Skeletal muscle satellite cell (primary cell): ENCODE measurements around the gene HOTAIR.
A peak's percentile ranks its signal among the peaks of the same experiment; 100 is the strongest.

Experiments
- H3K27me3 ChIP-seq: 2 replicates; pipeline ENCODE4 v1.7.0; 2013; ENCODE audit warnings: low read length; ENCODE audit not compliant: control insufficient read depth, insufficient read depth
- H3K36me3 ChIP-seq: 2 replicates; pipeline ENCODE4 v1.7.0; 2013; ENCODE audit warnings: mild to moderate bottlenecking, control low read depth, low read length; ENCODE audit not compliant: insufficient read depth
- H3K4me1 ChIP-seq: 2 replicates; pipeline ENCODE4 v1.7.0; 2013; ENCODE audit warnings: low read length; ENCODE audit not compliant: control insufficient read depth, insufficient read depth
- H3K4me2 ChIP-seq: 2 replicates; pipeline ENCODE4 v1.7.0; 2013; ENCODE audit warnings: mild to moderate bottlenecking, low read length
- H3K4me3 ChIP-seq: 2 replicates; pipeline ENCODE4 v1.7.0; 2013; ENCODE audit warnings: low read length
- H3K9ac ChIP-seq: 2 replicates; pipeline ENCODE4 v1.7.0; 2013; ENCODE audit warnings: mild to moderate bottlenecking, low read depth, low read length, moderate library complexity
- H3K9me3 ChIP-seq: replicated peaks from 2 replicates; pipeline ENCODE4 v1.7.0; 2013; ENCODE audit warnings: mild to moderate bottlenecking, control low read depth, low read length

The HOTAIR gene

DNA sequence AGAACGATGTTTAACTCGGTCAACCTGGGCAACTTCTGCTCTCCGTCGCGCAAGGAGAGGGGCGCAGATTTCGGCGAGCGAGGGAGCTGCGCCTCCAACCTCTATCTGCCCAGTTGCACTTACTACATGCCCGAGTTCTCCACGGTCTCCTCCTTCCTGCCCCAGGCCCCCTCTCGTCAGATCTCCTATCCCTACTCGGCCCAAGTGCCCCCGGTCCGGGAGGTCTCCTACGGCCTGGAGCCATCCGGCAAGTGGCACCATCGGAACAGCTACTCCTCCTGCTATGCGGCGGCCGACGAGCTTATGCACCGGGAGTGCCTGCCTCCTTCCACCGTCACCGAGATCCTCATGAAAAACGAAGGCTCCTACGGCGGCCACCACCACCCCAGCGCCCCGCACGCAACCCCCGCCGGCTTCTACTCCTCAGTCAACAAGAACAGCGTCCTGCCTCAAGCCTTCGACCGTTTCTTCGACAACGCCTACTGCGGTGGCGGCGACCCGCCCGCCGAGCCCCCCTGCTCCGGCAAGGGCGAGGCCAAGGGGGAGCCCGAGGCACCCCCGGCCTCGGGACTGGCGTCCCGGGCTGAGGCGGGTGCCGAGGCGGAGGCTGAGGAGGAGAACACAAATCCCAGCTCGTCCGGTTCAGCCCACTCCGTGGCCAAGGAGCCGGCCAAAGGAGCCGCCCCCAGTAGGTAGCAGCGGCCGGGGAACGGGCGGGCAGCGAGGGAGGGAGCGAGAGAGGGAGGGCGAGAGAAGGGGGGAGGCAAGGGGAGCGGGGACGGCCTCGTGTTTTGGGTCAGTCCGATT, 1.3 kb downstream of the HOTAIR start:
- H3K27me3 ChIP-seq = no peaks in the 10 kb centered on the region
- peaks cover 10% of the 10 kb centered on the region for H3K36me3 ChIP-seq
- no peaks in the 10 kb centered on the region for H3K9me3 ChIP-seq
- H3K4me2 ChIP-seq = peak overlapping the region; percentile 99
- H3K4me3 ChIP-seq = peak overlapping the region; percentile 94
- H3K9ac ChIP-seq = peak overlapping the region; percentile 95
- H3K4me1 ChIP-seq = peaks cover 60% of the 10 kb centered on the region

DNA sequence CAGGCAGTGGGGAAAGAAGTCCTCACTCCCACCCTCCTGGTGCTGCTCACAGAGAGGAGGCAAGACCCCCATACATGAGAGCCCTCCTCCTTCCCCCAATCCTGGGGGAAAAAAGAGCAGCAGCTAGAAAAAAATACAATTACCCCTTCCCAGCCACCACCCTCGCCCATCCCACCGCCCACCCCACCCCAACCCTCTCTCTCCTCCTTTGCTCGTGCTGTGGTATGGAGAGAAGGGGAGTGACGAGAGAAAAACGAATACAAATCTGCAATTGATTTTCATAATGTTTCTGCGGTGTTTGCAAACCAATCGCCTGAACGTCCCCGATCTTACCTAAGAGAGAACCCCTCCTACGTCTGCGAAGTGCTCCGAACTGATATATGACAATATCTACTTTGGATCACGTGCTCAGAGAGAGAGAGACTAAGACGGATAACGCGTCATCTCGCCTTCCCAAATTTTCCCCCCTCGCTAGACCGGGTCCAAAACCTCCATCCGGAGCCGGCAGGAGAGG, 2.0 kb downstream of the HOTAIR start, which contains the start of gene HOXC11:
TSS of gene HOXC11 (plus strand) at position 405 of the 514 bp plus-strand sequence. CDS start 116 bp downstream, outside the sequence.
- no peaks in the 10 kb centered on the region for H3K27me3 ChIP-seq
- H3K9ac ChIP-seq = peak within 1 kb of the TSS; percentile 95
- peaks cover 10% of the 10 kb centered on the region for H3K36me3 ChIP-seq
- peak within 1 kb of the TSS; percentile 94 for H3K4me3 ChIP-seq
- peaks cover 56% of the 10 kb centered on the region for H3K4me1 ChIP-seq
- H3K9me3 ChIP-seq = no peaks in the 10 kb centered on the region
- H3K4me2 ChIP-seq = peak within 1 kb of the TSS; percentile 99

DNA sequence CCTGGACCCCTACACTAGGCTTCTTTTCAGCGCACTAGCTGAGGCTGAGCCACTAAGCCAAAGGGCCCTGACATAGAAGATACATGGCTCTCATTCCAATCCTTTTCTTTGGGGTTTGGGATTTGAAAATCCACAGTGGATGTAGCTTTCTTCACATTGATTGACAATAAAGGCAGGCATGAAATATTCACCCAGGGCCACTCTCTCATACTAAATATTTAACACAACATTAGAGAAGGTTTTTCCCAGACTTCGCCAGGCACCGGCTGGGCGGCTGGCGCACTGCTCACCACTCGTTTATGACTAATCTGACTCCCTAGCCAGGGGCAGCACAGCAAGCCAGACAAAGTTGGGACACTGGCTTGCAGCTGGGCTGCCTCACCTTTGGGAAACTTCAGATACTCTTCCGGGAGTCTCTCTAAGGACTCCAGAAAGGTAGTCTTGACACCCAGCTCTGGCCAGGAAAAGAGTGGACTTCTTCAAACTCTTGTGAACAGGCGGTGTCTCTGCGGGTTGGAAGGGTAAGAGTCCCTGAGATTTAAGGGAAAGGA, 2.5 kb downstream of the HOTAIR start:
- H3K9me3 ChIP-seq = no peaks in the 10 kb centered on the region
- peak overlapping the region; percentile 99 for H3K4me2 ChIP-seq
- H3K4me3 ChIP-seq = peak overlapping the region; percentile 94

DNA sequence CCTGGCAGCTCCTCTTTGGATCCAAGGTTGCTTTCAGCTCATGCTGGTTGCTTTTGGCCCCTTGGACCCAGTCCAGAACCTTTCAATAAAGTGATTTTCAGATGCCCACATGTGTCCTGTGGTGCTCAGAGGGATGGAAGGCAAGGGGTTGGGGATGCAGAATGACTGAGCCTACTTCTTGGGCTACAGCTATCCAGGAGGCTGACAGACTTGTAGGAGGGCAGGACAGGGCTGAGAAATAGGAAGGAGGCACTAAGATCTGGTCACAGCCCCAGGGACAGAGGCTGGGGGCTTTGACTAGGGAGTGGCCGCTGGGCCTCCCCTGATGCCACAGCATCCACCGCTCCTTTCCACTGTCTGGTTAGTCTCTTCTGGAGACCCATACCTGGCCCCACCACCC, 3.1 kb downstream of the HOTAIR start:
- Histone ChIP-seq H3K9me3 (no peaks in the 10 kb centered on the region), H3K4me3 (peak overlapping the region; percentile 94), H3K9ac (peak overlapping the region; percentile 95), H3K27me3 (no peaks in the 10 kb centered on the region), H3K36me3 (peaks cover 10% of the 10 kb centered on the region), H3K4me2 (peak overlapping the region; percentile 99), H3K4me1 (peaks cover 45% of the 10 kb centered on the region)

More for the DNA sequence above, 2.5 kb downstream of the HOTAIR start:
- peaks cover 50% of the 10 kb centered on the region for H3K4me1 ChIP-seq
- H3K36me3 ChIP-seq = peaks cover 10% of the 10 kb centered on the region
- H3K27me3 ChIP-seq = no peaks in the 10 kb centered on the region
- peak overlapping the region; percentile 95 for H3K9ac ChIP-seq

DNA sequence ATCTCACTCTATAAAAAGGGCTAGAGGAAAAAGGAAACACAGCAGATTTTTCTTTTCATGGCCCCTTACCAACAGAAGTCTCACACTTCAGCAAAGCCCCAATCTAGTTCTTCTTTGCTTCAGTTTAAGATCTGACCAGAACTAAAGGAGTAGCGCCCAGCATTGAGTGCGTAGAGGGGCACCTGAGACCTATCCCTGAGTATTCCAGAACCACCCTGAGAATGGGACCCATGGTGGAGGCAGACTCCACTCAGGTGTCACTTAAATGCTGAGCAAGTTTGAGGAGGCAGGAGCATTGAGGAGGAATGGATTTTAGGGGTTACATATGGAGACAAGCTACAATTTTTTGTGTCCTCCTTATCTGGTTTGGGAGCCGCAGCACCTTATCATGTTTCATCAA, 3.6 kb downstream of the HOTAIR start:
- Histone ChIP-seq H3K4me3 (no peak overlapping the region), H3K4me1 (peaks cover 39% of the 10 kb centered on the region), H3K4me2 (peak overlapping the region; percentile 99), H3K9me3 (no peaks in the 10 kb centered on the region), H3K36me3 (peaks cover 8% of the 10 kb centered on the region), H3K27me3 (no peaks in the 10 kb centered on the region), H3K9ac (peak overlapping the region; percentile 95)

DNA sequence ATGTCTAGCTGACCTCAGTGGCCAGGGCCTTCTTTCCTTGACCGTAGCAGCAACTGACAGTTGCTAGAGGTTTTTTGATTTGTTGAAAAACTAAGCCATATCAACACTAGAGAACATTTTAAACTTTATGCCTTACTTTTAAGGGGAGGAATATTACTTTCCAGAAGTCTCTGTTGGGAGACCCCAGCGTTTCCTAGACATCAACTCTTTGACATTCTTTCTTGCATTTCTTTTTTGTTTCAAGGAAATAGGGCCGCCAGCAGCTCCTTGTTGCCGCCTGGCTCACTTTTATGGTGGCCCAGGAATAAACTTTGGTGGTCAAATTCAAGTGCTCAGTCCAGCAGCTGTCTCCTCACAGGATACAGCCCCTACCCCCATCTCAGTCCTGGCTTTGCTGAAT, 4.3 kb downstream of the HOTAIR start:
- Histone ChIP-seq H3K9ac (no peak overlapping the region), H3K36me3 (peaks cover under 1% of the 10 kb centered on the region), H3K4me2 (peak overlapping the region; percentile 79), H3K4me3 (no peak overlapping the region), H3K9me3 (no peaks in the 10 kb centered on the region), H3K27me3 (no peaks in the 10 kb centered on the region), H3K4me1 (peaks cover 35% of the 10 kb centered on the region)

DNA sequence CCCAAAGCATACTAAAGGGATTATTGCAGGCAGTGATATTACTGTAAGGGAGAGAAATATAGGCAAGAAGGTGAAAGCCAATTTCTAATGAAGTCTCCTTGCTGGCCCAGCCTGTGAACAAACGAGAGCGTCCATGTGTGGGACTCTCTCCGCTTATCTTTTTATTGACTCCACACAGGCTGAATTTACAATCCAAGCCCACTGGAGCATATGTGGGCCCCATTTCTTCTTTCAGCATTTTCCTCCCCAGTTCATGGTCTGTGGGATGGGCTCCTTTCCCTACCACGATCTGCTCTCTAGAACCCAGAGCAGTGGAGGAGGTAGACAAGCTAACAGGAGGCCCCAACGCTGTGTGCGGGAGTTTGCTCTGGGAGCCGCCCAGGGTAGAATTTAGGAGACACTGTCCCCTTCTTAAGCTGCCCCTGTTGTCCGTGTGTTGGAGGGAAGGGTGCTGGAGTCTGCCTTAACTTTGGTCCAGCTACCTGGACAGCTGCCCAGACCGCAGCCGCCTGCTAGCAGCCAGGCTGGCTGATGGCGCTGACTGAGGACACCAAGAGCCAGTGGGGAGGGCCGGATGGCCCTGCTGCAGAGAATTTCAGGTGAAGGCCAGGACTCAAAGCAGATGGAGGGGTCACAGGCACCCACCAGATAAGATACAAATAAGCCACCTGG, 5.0 kb downstream of the HOTAIR start:
- Histone ChIP-seq H3K4me3 (peak overlapping the region; percentile 87), H3K9ac (peak overlapping the region; percentile 96), H3K4me1 (peaks cover 43% of the 10 kb centered on the region), H3K4me2 (peak overlapping the region; percentile 79), H3K36me3 (no peaks in the 10 kb centered on the region), H3K27me3 (no peaks in the 10 kb centered on the region), H3K9me3 (no peaks in the 10 kb centered on the region)

DNA sequence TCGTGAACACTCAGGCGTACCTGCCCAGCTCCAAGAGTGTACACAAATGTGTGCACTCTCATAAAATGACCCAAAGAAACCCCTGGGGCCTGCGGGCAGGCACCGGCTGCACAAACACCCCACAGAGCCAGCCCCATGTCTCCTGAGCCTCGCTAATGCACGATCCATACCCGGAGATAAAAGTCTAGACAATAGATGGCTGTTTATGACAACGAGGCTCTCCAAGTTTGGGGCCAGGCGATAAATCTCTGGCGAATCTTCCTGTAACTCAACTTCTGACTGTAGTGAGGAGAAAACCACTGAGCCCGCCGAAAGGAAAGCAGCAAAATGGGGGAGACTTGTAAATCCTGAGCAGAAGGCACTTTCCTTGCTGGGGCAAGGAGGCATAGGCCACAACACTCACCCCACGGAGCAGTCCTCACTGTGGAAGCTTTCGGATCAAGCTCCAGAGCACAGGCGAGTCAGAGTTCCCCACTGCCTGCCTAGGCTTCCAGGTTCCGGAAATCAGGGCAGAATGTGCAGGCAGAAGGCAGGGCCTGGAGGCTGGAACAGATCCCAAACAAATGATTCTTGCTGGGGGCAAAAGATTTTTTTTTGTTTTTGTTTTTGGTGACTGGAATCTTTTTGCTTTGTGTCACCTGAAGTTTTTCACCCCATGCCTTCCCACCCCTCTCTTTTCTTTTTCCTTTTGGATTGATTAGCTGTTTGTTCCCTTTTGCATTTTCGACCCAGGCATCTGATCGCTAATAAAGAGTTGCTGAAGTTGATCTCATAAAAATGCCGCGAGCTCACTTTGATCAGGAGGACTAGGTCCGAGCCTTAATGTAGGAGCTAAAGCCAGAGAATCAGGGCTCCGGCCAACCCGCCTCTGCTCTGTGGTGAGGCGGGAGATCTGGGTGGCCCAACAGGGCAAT, 6.3 kb downstream of the HOTAIR start:
- peak overlapping the region; percentile 79 for H3K4me2 ChIP-seq

DNA sequence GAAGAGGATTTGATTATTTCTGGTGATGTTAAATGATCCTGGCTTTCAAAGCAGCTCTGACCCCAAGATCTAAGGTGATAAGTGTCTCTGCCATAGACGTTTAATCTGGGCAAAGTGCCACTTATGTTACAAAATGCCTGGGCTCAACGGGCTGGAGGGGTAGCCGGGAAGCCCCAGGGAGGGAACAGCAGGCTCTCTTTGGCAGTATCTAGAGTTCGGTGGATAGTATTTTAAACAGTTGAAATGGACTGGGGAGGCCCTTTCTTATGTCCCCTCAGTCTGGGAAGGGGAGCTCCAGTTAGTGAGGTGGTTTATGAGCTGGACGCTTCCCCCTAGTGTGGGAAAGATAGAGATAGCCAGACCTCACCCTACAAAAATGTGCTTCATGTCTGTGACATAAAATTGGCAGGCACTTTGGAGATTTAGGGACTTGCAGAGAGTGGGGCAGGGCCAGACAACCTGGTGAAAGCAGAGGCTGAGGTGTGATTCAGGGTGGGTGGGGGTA, 7.3 kb downstream of the HOTAIR start:
- H3K4me2 ChIP-seq = peak overlapping the region; percentile 79
- no peaks in the 10 kb centered on the region for H3K9me3 ChIP-seq
- peak overlapping the region; percentile 87 for H3K4me3 ChIP-seq

More for the DNA sequence above, 6.3 kb downstream of the HOTAIR start:
- H3K4me3 ChIP-seq = peak overlapping the region; percentile 87
- H3K27me3 ChIP-seq = no peaks in the 10 kb centered on the region
- peaks cover 53% of the 10 kb centered on the region for H3K4me1 ChIP-seq
- H3K9ac ChIP-seq = peak overlapping the region; percentile 96
- H3K9me3 ChIP-seq = no peaks in the 10 kb centered on the region
- H3K36me3 ChIP-seq = no peaks in the 10 kb centered on the region

DNA sequence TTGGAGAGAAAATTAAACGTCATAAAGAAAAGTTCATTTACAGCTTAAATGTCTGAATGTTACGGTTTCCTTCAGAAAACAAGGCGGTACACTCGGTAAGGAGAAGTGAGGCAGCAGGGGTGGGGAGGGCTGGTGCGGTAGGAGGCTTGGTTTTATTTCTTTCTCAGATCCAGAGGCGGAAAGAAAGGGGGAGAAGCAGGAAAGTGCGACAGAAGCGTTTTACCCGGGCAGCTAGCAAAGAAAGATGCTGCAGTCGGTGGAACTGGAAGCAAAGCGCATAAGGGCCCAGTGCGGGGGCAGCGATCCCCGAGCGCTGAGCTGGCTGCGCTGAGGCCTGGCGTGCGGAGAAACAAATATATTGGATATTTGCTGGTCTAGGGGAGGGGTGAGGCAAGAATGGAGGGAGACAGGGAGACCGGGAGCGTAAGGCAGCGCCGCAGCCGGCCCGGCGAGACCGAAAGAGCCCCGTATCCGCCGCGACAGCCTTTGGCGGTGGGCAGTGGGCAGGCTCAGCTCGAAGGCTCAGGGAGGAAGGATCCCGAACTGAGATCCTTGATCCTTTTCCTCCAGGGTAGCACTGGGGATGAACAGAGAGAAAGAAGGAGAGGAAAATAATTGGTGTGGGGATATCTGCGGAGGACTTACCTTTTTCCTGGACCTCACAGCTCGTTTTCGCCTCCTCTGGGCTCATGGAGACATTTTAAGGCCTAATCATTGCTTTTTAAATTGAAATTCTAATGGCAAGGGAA, 8.2 kb downstream of the HOTAIR start:
- Histone ChIP-seq H3K4me2 (peak overlapping the region; percentile 79), H3K4me3 (peak overlapping the region; percentile 87), H3K4me1 (peaks cover 59% of the 10 kb centered on the region), H3K36me3 (no peaks in the 10 kb centered on the region), H3K27me3 (no peaks in the 10 kb centered on the region), H3K9ac (peak overlapping the region; percentile 96), H3K9me3 (no peaks in the 10 kb centered on the region)

More for the DNA sequence above, 7.3 kb downstream of the HOTAIR start:
- Histone ChIP-seq H3K36me3 (no peaks in the 10 kb centered on the region), H3K4me1 (peaks cover 58% of the 10 kb centered on the region), H3K27me3 (no peaks in the 10 kb centered on the region), H3K9ac (peak overlapping the region; percentile 96)
